ENCODE measurements around the gene LRRC8C. TPM values are rescaled to one million over a fixed set of nuclear protein-coding genes. Genes with fewer than 3 reads are reported as not detected.

The LRRC8C gene
- total RNA-seq, 2 donors from 2014 or later, result 9.0 to 11.5 TPM

DNA sequence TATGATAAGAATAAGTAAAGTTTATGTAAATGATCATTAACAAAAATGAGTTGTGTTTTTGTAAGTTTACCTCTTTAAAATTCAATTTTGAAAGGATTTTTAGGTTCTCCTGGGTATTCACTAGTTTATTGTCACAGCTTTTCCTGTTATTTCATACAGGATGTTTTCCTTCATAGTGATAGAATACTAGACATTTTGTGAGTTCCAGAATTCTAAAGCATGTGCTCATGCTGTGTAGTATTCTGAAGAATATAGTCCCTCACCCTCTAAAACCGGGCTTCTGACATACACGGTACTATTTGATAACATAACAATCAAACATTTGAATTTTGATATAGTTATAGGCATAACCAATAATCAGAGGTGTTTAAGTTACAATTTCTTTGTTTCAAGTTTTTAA, 10.7 kb downstream of the LRRC8C start:
- Histone ChIP-seq H3K4me3 (no peak overlapping the region), H3K9me3 (no peaks in the 10 kb centered on the region), H3K27ac (no peak overlapping the region), H3K36me3 (no peaks in the 10 kb centered on the region), H3K4me1 (peaks cover 0 to 9% of the 10 kb centered on the region in 2 donors), H3K27me3 (no peaks in the 10 kb centered on the region)
- TF ChIP-seq CTCF (IDR thresholded peaks at IDR 0.05), result no peak
- no peak for DNase-seq (ENCODE audit: low spot score)

GRCh38 chr1:89644119-89644814, 11.3 kb downstream of the LRRC8C start:
- H3K4me1 ChIP-seq, result peaks cover 0 to 15% of the 10 kb centered on the region in 2 donors

DNA sequence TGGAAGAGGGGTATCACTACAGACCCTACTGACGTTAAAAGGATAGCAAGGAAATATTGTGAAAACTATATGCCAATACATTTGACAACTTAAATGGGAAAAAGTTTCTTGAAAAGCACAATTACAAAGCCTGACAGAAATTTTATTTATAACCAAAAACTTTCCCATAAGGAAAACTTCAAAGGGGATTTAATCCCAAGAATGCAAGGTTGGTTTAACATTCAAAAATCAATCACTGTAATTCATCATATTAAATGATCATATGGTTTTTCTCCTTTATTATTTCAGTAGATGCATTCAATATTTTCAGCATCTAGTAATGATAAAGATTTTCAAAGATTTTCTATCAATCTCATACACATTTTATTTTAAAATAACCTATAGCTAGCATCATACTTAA, 13.3 kb downstream of the LRRC8C start:
- Histone ChIP-seq H3K9me3 (no peaks in the 10 kb centered on the region), H3K4me1 (peaks cover 0 to 24% of the 10 kb centered on the region in 2 donors), H3K27me3 (no peaks in the 10 kb centered on the region), H3K4me3 (no peak overlapping the region), H3K27ac (no peak overlapping the region), H3K36me3 (no peaks in the 10 kb centered on the region)
- TF ChIP-seq CTCF (IDR thresholded peaks at IDR 0.05), result no peak
- no peak for DNase-seq (ENCODE audit: low spot score)

More at GRCh38 chr1:89644119-89644814, 11.3 kb downstream of the LRRC8C start:
- no peak for TF ChIP-seq CTCF (IDR thresholded peaks at IDR 0.05)
- Histone ChIP-seq H3K27ac (no peak overlapping the region), H3K27me3 (no peaks in the 10 kb centered on the region), H3K4me3 (no peak overlapping the region), H3K36me3 (no peaks in the 10 kb centered on the region), H3K9me3 (no peaks in the 10 kb centered on the region)
- no peak for DNase-seq (ENCODE audit: low spot score)

- Histone ChIP-seq H3K4me1 (peaks cover 0 to 39% of the 10 kb centered on the region in 2 donors), H3K27me3 (no peaks in the 10 kb centered on the region)
Measured at GRCh38 chr1:89649783-89650182, 16.9 kb downstream of the LRRC8C start.

GRCh38 chr1:89652373-89652772, 19.5 kb downstream of the LRRC8C start:
- no peaks in the 10 kb centered on the region for H3K27me3 ChIP-seq
- peaks cover 0 to 42% of the 10 kb centered on the region in 2 donors for H3K4me1 ChIP-seq
- DNase-seq (ENCODE audit: low spot score), result no peak
- no peak overlapping the region for H3K4me3 ChIP-seq
- no peak for TF ChIP-seq CTCF (IDR thresholded peaks at IDR 0.05)
- no peak overlapping the region for H3K27ac ChIP-seq
- no peaks in the 10 kb centered on the region for H3K9me3 ChIP-seq
- no peaks in the 10 kb centered on the region for H3K36me3 ChIP-seq

More at GRCh38 chr1:89649783-89650182, 16.9 kb downstream of the LRRC8C start:
- H3K4me3 ChIP-seq, result no peak overlapping the region
- H3K27ac ChIP-seq, result no peak overlapping the region
- no peak for TF ChIP-seq CTCF (IDR thresholded peaks at IDR 0.05)
- no peak for DNase-seq (ENCODE audit: low spot score)
- H3K9me3 ChIP-seq, result no peaks in the 10 kb centered on the region
- no peaks in the 10 kb centered on the region for H3K36me3 ChIP-seq

DNA sequence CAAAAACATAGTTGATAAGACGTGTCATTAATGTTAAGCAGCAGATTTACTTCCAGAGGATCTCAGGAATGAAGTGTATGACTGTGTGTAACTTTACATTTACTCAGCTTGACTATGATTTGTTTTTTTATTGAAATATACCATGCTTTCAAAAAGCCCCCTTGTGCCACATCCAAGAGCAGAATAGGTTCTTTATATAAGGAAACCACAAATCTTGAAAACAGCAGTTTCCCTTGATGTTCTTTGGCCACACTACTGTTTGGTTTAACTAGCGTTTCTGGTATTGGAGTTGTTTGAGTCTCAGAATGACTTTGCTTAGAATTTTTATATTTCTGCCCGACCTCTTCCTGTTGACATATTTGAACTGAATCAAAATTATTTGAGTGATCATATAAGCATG, 25.0 kb downstream of the LRRC8C start:
- no peaks in the 10 kb centered on the region for H3K27me3 ChIP-seq
- H3K4me1 ChIP-seq, result peaks cover 0 to 44% of the 10 kb centered on the region in 2 donors
- no peaks in the 10 kb centered on the region for H3K36me3 ChIP-seq
- H3K4me3 ChIP-seq, result no peak overlapping the region
- TF ChIP-seq CTCF (IDR thresholded peaks at IDR 0.05), result no peak
- H3K9me3 ChIP-seq, result no peaks in the 10 kb centered on the region
- no peak for DNase-seq (ENCODE audit: low spot score)
- H3K27ac ChIP-seq, result no peak overlapping the region
